CD4-positive, alpha-beta T cell treated with Interleukin-17A for 4 hours (primary cell): ENCODE data around the gene SAXO1.
"Not testable (repeated sequence)": the region's sequence is repeated elsewhere in the genome, so short reads cannot be mapped to it uniquely, and the experiment has no call there.

ENCODE experiments used
- DNase-seq: peaks from one replicate; pipeline ENCODE4 v3.0.0-alpha.2; 2020; ENCODE audit warnings: mixed read lengths

The SAXO1 gene

GRCh38 chr9:19033015-19033414, at the start of gene SAXO1:
Gene SAXO1 (minus strand): TSS chr9:19033209. CDS start chr9:19032908, 301 bp downstream.
- no peak for DNase-seq

GRCh38 chr9:19074836-19075235, 41.8 kb upstream of the SAXO1 start:
- no peak for DNase-seq

GRCh38 chr9:19074229-19074628, 41.2 kb upstream of the SAXO1 start:
- DNase-seq: no peak

GRCh38 chr9:19057033-19057432, 24.0 kb upstream of the SAXO1 start:
- no peak for DNase-seq

GRCh38 chr9:19050637-19051591, 17.9 kb upstream of the SAXO1 start:
- no peak for DNase-seq

GRCh38 chr9:19049917-19050636, 17.1 kb upstream of the SAXO1 start:
- DNase-seq: peak; percentile 17

- peak; percentile 93 for DNase-seq
Measured at GRCh38 chr9:19048966-19049916, 16.2 kb upstream of the SAXO1 start, which contains the start of gene RRAGA. Gene RRAGA (plus strand): TSS chr9:19049427. CDS start chr9:19049660, 233 bp downstream.

GRCh38 chr9:19036611-19037010, 3.6 kb upstream of the SAXO1 start:
- DNase-seq: no peak

GRCh38 chr9:19032406-19032805, 603 bp downstream of the SAXO1 start:
- no peak for DNase-seq

GRCh38 chr9:19030899-19031298, 2.1 kb downstream of the SAXO1 start:
- DNase-seq: no peak

GRCh38 chr9:19028835-19029451, 4.1 kb downstream of the SAXO1 start:
- peak; percentile 35 for DNase-seq

- no peak for DNase-seq
Measured at GRCh38 chr9:19027825-19028224, 5.2 kb downstream of the SAXO1 start.

GRCh38 chr9:19026375-19026774, 6.6 kb downstream of the SAXO1 start:
- DNase-seq: no peak

GRCh38 chr9:19023078-19023477, 9.9 kb downstream of the SAXO1 start:
- DNase-seq: no peak

GRCh38 chr9:19022206-19022605, 10.8 kb downstream of the SAXO1 start:
- no peak for DNase-seq

- DNase-seq: not testable (repeated sequence)
Measured at GRCh38 chr9:19021649-19022048, 11.4 kb downstream of the SAXO1 start.

- DNase-seq: no peak
Measured at GRCh38 chr9:19020886-19021455, 12.0 kb downstream of the SAXO1 start.

GRCh38 chr9:19018201-19018600, 14.8 kb downstream of the SAXO1 start:
- no peak for DNase-seq

- no peak for DNase-seq
Measured at GRCh38 chr9:19009391-19009965, 23.5 kb downstream of the SAXO1 start.

- no peak for DNase-seq
Measured at GRCh38 chr9:19000133-19000532, 32.9 kb downstream of the SAXO1 start.

- DNase-seq: no peak
Measured at GRCh38 chr9:18999173-18999785, 33.7 kb downstream of the SAXO1 start.
